Stimulated activated CD8-positive, alpha-beta memory T cell treated with anti-CD3 and anti-CD28 coated beads, Interleukin-7, amount 100 ng/mL, for 48 hours (primary cell): ENCODE measurements around the gene TSKU.
"Not testable (repeated sequence)": the region's sequence is repeated elsewhere in the genome, so short reads cannot be mapped to it uniquely, and the experiment has no call there.

Experiments used
- DNase-seq, 2 donors: peaks; one replicate each; pipeline ENCODE4 v3.0.0-alpha.2; 2020; ENCODE audit warnings: low read depth in 1 of 2; ENCODE audit errors: extremely low read depth in 1 of 2

TSKU gene

DNA sequence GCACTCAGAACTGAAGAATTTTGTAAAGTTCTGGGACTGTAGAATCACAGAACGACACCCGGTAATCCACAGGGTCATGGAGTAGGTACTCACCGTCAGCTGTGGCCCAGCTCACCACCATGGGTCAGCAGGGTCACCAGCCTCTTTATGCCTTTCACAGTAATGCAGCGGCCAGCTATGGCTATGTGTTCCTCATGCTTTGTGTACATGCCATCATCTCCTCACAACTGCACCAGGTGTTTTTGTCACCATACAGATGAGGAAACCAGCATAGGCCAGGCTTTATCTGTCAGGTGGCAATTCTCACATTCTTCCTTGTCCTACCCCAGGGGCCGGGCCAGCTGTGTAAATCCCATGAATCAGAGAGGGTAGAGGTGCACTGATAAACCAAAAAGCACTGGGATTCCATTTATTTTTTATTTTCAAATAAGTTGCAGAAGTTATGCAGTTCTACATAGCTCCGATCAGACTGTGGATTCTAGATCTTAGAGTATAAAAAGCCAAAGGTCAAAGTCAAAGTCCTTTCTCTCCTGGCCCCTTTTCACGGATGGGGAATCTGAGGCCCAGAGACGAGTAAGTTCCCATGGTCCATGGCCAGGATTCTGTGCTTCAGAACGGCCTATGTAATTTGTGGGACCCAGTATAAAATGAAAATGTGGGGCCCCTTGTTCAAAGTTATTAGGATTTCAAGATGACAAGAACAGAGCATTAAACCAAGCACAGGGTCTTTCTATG, 17.5 kb downstream of the TSKU start:
- no peak for DNase-seq

DNA sequence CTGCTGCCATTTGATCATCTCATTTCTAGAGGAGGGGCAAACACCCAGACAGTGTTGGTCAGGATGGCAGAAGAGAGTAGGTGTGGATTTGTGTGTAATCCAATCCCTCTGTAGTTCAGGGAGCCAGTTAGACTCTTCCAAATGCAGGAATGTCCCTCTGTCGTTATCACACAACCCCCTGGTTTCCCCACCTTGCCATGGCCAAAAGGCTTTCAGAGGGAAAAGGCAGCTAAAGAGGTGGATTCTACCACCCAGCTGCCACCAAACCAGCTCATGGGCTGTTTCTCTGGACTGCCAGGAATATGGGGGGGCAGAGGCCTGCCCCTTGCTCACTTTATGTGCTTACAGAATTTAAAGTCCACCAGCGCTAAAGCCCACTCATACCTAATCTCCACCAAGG, 18.1 kb downstream of the TSKU start:
- no peak for DNase-seq

DNA sequence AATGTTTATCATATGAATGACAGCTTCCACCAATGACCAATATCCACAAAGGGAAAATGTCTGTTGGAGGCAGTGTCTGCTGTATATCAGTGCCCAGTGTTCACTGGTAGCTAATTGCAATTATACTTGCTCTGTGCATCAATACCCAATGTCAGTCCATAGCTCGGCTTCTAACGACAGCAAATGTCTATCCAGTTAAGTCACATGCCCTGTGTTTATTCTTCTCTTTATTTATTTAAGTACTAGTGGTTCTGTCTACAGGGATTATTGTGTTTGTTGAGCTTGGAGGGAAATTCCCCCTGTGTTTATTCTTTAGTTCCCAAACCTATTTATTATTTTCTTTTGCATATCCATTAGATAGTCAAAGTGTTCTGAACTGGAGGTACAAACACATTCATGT, 18.6 kb downstream of the TSKU start:
- no peak for DNase-seq

DNA sequence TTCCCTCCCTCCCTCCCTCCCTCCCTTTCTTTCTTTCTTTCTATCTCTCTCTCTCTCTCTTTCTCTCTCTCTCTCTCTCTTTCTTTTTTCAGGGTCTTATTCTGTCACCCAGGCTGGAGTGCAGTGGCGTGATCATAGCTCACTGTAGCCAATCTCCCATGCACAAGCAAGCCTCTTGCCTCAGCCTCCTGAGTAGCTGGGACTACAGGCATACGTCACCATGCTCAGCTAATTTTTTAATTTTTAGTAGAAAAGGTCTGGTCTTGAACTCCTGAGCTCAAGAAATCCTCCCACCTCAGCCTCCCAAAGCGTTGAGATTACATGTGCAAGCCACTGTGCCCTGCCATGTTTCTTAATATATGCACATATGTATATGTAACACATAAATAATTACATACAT, 19.0 kb downstream of the TSKU start:
- no peak for DNase-seq

DNA sequence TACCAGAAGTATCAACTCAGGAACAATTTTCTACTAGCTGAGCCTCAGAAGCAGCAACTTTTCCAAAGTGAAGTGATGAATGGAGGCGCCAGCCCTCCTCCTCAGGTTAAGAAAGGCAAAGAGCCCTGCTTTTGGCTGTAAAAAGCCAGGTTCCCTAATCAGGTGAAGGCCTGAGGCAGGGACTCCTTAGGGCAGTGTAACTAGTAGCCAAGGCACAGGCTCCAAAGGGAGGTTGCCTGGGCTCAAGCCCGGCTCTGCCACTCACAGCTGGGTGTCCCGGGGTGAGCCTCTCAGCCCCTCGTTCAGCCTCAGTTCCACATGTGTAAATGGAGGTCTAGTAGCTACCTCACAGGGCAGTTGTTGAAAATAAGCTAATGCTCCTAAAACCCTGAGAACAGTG, 19.5 kb downstream of the TSKU start:
- no peak for DNase-seq

DNA sequence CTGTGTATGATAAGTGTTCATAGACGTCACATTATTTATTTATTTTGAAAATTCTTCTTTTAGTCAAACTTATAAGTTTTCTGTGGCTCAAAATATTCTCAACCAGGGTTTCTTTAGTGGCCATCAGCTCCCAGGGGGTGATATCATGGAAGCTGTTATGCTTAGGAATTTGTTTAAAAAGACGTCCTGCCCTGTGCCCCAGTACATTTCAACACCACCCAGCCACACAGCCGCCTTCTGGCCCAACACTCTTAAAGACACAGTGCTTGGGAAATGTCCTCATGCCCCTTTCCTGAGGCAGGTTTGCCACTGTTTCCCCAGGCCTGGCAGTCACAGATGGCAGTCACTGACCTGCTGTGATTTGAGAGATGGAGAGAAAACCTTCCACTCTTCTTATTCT, 19.9 kb downstream of the TSKU start:
- DNase-seq = no peak

GRCh38 chr11:76803811-76804600, 20.9 kb downstream of the TSKU start:
- peak; percentile 53 to 83 for DNase-seq

GRCh38 chr11:76805206-76805913, 22.2 kb downstream of the TSKU start:
- DNase-seq = peak in 1 of 2 donors; percentile 65

GRCh38 chr11:76806131-76806530, 23.0 kb downstream of the TSKU start:
- DNase-seq = no peak

GRCh38 chr11:76806608-76807205, 23.6 kb downstream of the TSKU start:
- DNase-seq = no peak

- peak; percentile 40 to 62 for DNase-seq
Measured at GRCh38 chr11:76807206-76807875, 24.2 kb downstream of the TSKU start.

DNA sequence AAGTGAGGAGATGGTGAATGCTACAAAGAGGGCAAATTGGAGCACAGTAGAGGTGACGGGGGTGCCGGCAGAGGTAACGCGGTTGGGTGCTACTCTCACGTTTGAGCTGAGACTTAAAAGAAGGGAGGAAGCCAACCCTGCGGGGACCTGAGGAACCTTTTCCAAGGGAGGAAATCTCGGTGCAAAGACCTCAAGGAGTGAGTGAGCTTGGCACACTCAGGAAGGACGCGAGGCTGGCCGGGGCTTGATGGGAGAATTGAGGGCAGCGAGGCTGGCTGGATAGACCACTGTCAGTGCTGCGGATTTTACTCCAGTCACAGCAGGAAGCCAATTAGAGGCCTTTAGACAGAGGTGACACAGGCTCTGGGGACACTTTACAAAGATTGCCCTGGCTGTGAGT, 25.0 kb downstream of the TSKU start:
- DNase-seq = no peak

GRCh38 chr11:76808996-76809395, 25.8 kb downstream of the TSKU start:
- no peak for DNase-seq

DNA sequence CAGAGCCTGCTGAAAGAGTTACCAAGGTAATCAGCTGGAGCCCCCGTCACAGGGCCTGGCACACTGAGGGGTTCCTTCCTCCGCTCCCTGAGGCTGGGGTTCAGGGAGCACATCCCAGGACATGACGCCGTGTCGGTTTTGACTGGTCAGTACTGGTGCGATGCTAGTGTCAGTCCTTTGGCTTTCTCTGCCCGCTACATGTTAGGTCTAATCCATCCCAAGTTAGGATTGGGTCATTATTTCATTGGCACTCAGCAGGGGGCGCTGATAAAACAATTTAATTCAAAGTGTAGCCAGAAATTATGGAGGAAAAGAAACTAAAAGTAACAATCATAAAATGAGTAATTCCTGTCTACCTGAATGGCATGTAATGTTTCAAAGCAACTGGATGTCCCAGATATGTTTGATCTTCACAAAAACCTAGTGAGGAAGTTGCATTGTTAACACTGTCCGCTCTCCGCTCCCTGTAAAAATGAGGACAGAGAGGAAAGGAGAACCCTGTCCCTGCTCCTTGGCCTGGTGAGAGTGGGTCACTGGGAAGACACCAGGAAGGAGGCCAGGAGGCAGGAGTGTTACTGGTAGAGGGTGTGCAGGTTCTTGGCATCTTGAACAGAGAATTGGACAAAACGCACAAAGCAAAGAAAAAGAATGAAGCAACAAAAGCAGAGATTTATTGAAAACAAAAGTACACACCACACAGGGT, 27.1 kb downstream of the TSKU start:
- no peak for DNase-seq

- no peak for DNase-seq
Measured at GRCh38 chr11:76811259-76811658, 28.1 kb downstream of the TSKU start.

DNA sequence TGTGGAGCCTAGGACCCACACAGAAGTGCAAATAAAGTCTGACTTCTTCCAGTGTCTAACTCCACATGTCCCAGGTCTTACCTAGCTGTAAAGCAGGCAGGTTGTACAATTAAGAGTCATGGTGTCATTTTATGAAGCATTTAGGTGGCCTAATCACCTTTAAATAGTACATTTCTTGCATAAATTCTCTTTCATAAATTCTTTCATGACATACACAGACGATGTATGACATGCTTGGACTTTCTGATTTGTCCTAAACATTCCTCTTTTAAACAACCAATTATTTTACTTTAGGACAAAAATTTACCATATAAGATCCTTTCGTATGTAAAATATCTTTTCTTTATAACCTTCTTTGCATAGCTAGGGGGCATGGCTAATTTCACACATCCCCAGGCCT, 31.3 kb downstream of the TSKU start:
- no peak for DNase-seq

- not testable (repeated sequence) for DNase-seq
Measured at GRCh38 chr11:76815678-76816077, 32.5 kb downstream of the TSKU start.

- DNase-seq = no peak
Measured at GRCh38 chr11:76820184-76820566, 37.0 kb downstream of the TSKU start.

DNA sequence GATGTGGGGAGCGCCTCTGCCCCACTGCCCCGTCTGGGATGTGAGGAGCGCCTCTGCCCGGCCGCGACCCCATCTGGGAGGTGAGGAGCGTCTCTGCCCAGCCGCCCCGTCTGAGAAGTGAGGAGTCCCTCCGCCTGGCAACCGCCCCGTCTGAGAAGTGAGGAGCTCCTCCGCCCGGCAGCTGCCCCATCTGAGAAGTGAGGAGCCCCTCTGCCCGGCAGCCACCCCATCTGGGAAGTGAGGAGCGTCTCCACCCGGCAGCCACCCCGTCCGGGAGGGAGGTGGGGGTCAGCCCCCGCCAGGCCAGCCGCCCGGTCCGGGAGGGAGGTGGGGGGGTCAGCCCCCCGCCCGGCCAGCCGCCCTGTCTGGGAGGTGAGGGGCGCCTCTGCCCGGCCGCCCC, 38.2 kb downstream of the TSKU start:
- not testable (repeated sequence) for DNase-seq

DNA sequence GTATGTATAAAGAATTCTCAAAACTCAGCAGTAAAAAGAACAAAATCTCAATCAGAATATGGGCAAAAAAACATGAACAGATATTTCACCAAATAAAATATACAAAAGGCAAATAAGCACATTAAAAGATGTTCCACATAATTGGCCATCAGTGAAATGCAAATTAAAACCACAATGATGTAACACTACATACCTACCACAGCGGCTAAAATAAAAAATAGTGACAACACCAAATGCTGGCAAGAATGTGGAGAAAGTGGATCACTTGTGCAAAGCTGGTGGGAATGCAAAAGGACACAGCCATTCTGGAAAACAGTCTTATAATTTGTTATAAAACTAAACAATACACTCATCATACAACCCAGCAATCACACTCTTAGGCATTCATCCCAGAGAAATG, 39.2 kb downstream of the TSKU start:
- DNase-seq = no peak
